DOHH2 (cell line): ENCODE data around the gene PITPNC1.

Experiments used
- H3F3A ChIP-seq: fragments of 200-600 bp; sonication (generic), shearing (Covaris generic); 2 replicates; pipeline ENCODE4 v1.6.0; 2016; ENCODE audit warnings: antibody characterized with exemption, mild to moderate bottlenecking; ENCODE audit not compliant: control insufficient read depth, insufficient read depth
- H3K27ac ChIP-seq: fragments of 200-600 bp; sonication (generic); 2 replicates; pipeline ENCODE4 v1.5.1; 2014; ENCODE audit warnings: low read depth, mild to moderate bottlenecking, low read length, moderate library complexity
- H3K27me3 ChIP-seq: fragments of 200-600 bp; sonication (generic); 2 replicates; pipeline ENCODE4 v1.6.1; 2014; ENCODE audit warnings: mild to moderate bottlenecking, low read length, mixed read lengths; ENCODE audit not compliant: control insufficient read depth
- H3K36me3 ChIP-seq: fragments of 200-600 bp; sonication (generic); 2 replicates; pipeline ENCODE4 v1.6.1; 2014; ENCODE audit warnings: mild to moderate bottlenecking, low read length, moderate library complexity, mixed read lengths; ENCODE audit not compliant: control insufficient read depth
- H3K4me1 ChIP-seq: fragments of 200-600 bp; sonication (generic); 2 replicates; pipeline ENCODE4 v1.6.1; 2014; ENCODE audit warnings: mild to moderate bottlenecking, low read length, mixed read lengths; ENCODE audit not compliant: control insufficient read depth
- H3K4me2 ChIP-seq: fragments of 200-600 bp; sonication (generic); 2 replicates; pipeline ENCODE4 v1.6.0; 2014; ENCODE audit warnings: mild to moderate bottlenecking, low read length, moderate library complexity
- H3K4me3 ChIP-seq: fragments of 200-600 bp; sonication (generic); 2 replicates; pipeline ENCODE4 v1.5.1; 2014; ENCODE audit warnings: mild to moderate bottlenecking, low read length, mixed read lengths
- H3K79me2 ChIP-seq: fragments of 200-600 bp; sonication (generic); 2 replicates; pipeline ENCODE4 v1.6.1; 2014; ENCODE audit warnings: mild to moderate bottlenecking, low read length, mixed read lengths; ENCODE audit not compliant: control insufficient read depth
- H3K9me2 ChIP-seq: fragments of 200-600 bp; sonication (generic); replicated peaks from 2 replicates; pipeline ENCODE4 v1.6.1; 2014; ENCODE audit warnings: mild to moderate bottlenecking, low read length, mixed read lengths; ENCODE audit not compliant: control insufficient read depth
- H3K9me3 ChIP-seq: fragments of 200-600 bp; sonication (generic); 2 replicates; pipeline ENCODE4 v1.6.1; 2014; ENCODE audit warnings: antibody characterized with exemption, low read length, mixed read lengths; ENCODE audit not compliant: control insufficient read depth, insufficient read depth
- H4K20me1 ChIP-seq: fragments of 200-600 bp; sonication (generic); 2 replicates; pipeline ENCODE4 v1.6.0; 2014; ENCODE audit warnings: low read depth, mild to moderate bottlenecking, antibody characterized with exemption, low read length, moderate library complexity; ENCODE audit not compliant: control insufficient read depth, insufficient read depth
- CTCF ChIP-seq: fragments of 200-600 bp; sonication (generic); IDR thresholded peaks from one replicate; pipeline ENCODE4 v1.5.1; 2014; ENCODE audit warnings: antibody characterized with exemption, mild to moderate bottlenecking, low read depth, low read length; ENCODE audit not compliant: poor library complexity, severe bottlenecking
- EZH2phosphoT487 ChIP-seq: fragments of 200-600 bp; sonication (generic); IDR thresholded peaks from 2 replicates; pipeline ENCODE4 v1.6.1; 2017; ENCODE audit warnings: borderline replicate concordance, mild to moderate bottlenecking, antibody characterized with exemption, low read length, moderate library complexity, mixed read lengths

The PITPNC1 gene

DNA sequence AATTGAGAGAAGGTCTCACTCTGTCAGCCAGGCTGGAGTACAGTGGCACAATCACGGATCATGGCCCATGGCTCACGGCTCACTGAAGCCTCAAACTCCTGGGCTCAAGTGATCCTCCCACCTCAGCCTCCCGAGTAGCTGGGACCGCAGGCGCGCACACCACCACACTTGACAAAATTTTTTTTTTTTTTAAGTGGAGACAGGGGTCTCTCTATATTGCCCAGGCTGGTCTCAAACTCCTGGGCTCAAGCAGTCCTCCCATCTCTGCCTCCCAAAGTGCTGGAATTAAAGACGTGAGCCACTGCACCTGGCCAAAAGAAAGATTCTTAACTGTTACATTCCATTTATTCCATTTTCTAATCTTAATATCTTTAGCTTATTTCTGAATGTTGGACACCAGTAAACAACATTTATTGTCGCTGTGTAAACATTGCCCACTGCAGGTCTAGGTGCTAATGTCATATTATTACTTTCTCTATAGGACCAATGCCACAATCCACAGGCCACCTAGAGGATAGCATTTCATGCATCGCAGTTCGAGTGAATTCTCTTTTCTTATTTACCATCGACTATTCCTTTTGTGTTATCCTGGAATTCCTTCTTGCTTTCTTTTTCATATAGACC lies 123.7 kb downstream of the PITPNC1 start:
- TF ChIP-seq EZH2phosphoT487 (no peak), CTCF (no peak)
- Histone ChIP-seq H3K79me2 (no peaks in the 10 kb centered on the region), H3K27me3 (no peaks in the 10 kb centered on the region), H3K27ac (no peak overlapping the region), H4K20me1 (no peaks in the 10 kb centered on the region), H3K9me3 (no peaks in the 10 kb centered on the region), H3K4me3 (no peak overlapping the region), H3F3A (no peaks in the 10 kb centered on the region), H3K36me3 (no peaks in the 10 kb centered on the region), H3K9me2 (no peaks in the 10 kb centered on the region), H3K4me1 (no peaks in the 10 kb centered on the region), H3K4me2 (no peak overlapping the region)

GRCh38 chr17:67502151-67502550 lies 125.1 kb downstream of the PITPNC1 start:
- TF ChIP-seq EZH2phosphoT487 (no peak), CTCF (no peak)
- Histone ChIP-seq H3K4me1 (no peaks in the 10 kb centered on the region), H3K9me3 (no peaks in the 10 kb centered on the region), H3K27me3 (no peaks in the 10 kb centered on the region), H3F3A (no peaks in the 10 kb centered on the region), H3K36me3 (no peaks in the 10 kb centered on the region), H4K20me1 (no peaks in the 10 kb centered on the region), H3K9me2 (no peaks in the 10 kb centered on the region), H3K79me2 (no peaks in the 10 kb centered on the region), H3K27ac (no peak overlapping the region), H3K4me2 (no peak overlapping the region), H3K4me3 (no peak overlapping the region)

DNA sequence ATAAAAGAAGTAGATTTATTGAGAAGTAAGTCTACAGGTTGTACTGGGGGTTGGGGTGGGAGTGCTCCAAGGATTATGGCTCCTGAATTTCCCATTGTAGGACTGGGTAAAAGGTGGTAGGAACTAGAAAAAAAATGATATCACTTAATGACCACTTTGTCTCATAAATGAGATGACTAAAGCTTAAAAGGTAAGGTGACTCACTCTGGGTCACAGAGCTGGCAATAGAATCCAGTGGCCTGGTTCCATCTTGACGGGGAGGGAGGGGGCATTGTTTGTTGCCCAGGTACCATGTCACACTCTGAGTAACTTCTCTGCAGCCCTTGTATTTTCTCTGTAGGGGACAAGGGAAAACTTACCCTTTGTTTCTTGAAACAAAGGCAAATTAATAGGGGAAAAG lies 126.1 kb downstream of the PITPNC1 start:
- Histone ChIP-seq H3K27me3 (no peaks in the 10 kb centered on the region), H3K4me3 (no peak overlapping the region), H3K9me2 (no peaks in the 10 kb centered on the region), H3K79me2 (no peaks in the 10 kb centered on the region), H3K9me3 (no peaks in the 10 kb centered on the region), H3K4me2 (no peak overlapping the region), H3F3A (no peaks in the 10 kb centered on the region), H3K27ac (no peak overlapping the region), H3K4me1 (no peaks in the 10 kb centered on the region), H4K20me1 (no peaks in the 10 kb centered on the region), H3K36me3 (no peaks in the 10 kb centered on the region)
- TF ChIP-seq CTCF = no peak
- no peak for TF ChIP-seq EZH2phosphoT487
